GM12892 (cell line): Measurements from ENCODE around the gene DOCK8.

Source experiments
- POLR2A ChIP-seq: IDR thresholded peaks from 2 replicates; pipeline ENCODE4 v1.6.1; 2011; ENCODE audit warnings: low read depth, low read length, control low read depth
- POLR2AphosphoS5 ChIP-seq: IDR thresholded peaks from 2 replicates; pipeline ENCODE4 v1.6.1; 2011; ENCODE audit warnings: low read depth, low read length, control low read depth

- TF ChIP-seq POLR2A (no peak), POLR2AphosphoS5 (no peak)
Observed at GRCh38 chr9:512555-513272, 298.0 kb downstream of the DOCK8 start.
